Measurements from ENCODE around the gene EIF1. TPM values are rescaled to one million over a fixed set of nuclear protein-coding genes. Genes with fewer than 3 reads are reported as not detected.
A peak's percentile ranks its signal among the peaks of the same experiment; 100 is the strongest.

EIF1 gene
- total and polyA plus RNA-seq, 2 donors (not counting 1 experiment from before 2014, with no cell fraction given), result 773 to 2,045 TPM

GRCh38 chr17:41687828-41688640, 651 bp upstream of the EIF1 start:
- ATAC-seq (ENCODE audit: low read depth), result no peak
- Histone ChIP-seq H3K36me3 (replicated peaks in 1 of 2; ENCODE audit: control extremely low read depth in 1 of 2, control insufficient read depth in 1 of 2, extremely low read depth in 1 of 2, insufficient read depth in 2 of 2, low read length in 1 of 2) (peaks cover 6 to 37% of the 10 kb centered on the region in 2 experiments), H3K4me2 (replicated peaks; ENCODE audit: low read depth, low read length, poor library complexity, severe bottlenecking) (peak overlapping the region; percentile 77), H3K4me1 (ENCODE audit: control insufficient read depth in 2 of 2, insufficient read depth in 2 of 2, low read length in 2 of 2) (peaks cover 22 to 27% of the 10 kb centered on the region in 2 donors), H2AFZ (ENCODE audit: insufficient read depth, low read depth, low read length, poor library complexity, severe bottlenecking) (peak overlapping the region; percentile 69), H3K79me2 (ENCODE audit: control insufficient read depth, insufficient read depth, low read length) (peaks cover 18% of the 10 kb centered on the region), H3K4me3 (ENCODE audit: control extremely low read depth in 1 of 5, extremely low read depth in 1 of 5, insufficient read depth in 1 of 5, low read depth in 2 of 5, low read length in 4 of 5) (peak overlapping the region; percentile 75 to 99 (median 87)), H4K20me1 (ENCODE audit: control insufficient read depth, insufficient read depth, low read length, poor library complexity, severe bottlenecking) (peaks cover 43% of the 10 kb centered on the region), H3K9me3 (ENCODE audit: control extremely low read depth in 1 of 3, control insufficient read depth in 2 of 3, insufficient read depth in 1 of 3, low read length in 2 of 3) (no peaks in the 10 kb centered on the region), H3K27me3 (replicated peaks in 1 of 4; ENCODE audit: control extremely low read depth in 1 of 4, control insufficient read depth in 3 of 4, insufficient read depth in 4 of 4, low read length in 3 of 4) (no peaks in the 10 kb centered on the region), H3K9ac (ENCODE audit: low read length) (peak overlapping the region; percentile 99), H3K27ac (ENCODE audit: low read length in 2 of 2) (peak overlapping the region; percentile 99)
- Mint-ChIP-seq H3K9me3 (ENCODE audit: insufficient read depth) (no peaks in the 10 kb centered on the region), H3K4me1 (peaks cover 38% of the 10 kb centered on the region), H3K27me3 (no peaks in the 10 kb centered on the region), H3K27ac (peak overlapping the region; percentile 100), H3K4me3 (peak overlapping the region; percentile 96)
- intact Hi-C loops (cut with micrococcal nuclease), result loop anchor here (1.0 to 5.0 kb wide), 3 partner anchors 9 to 99 kb away; partner anchors contain the start of gene JUP
- whole genome bisulfite sequencing (ENCODE audit: insufficient coverage), result 9% methylated on average over 12 of the region's 23 CpGs
- POLR2A ChIA-PET, result interaction anchor here (0.7 to 4.9 kb wide), 10 partner anchors 10 to 1589 kb away, joined by 3 to 122 read pairs (median 8); partner anchors contain the start of genes HAP1, JUP and KLHL11
- DNase-seq, result no peak
- CTCF ChIA-PET, result interaction anchor here (2.1 to 9.2 kb wide), 5 partner anchors 10 to 98 kb away, joined by 6 to 212 read pairs (median 14); partner anchors contain the start of gene JUP
- TF ChIP-seq EZH2 (IDR thresholded peaks at IDR 0.05; ENCODE audit: borderline replicate concordance, insufficient read depth, low read depth, low read length, poor library complexity, severe bottlenecking) (no peak), CTCF (IDR thresholded peaks at IDR 0.05) (peak; percentile 60)

Measured in B cell (primary cell).